ENCODE data around the gene CAPN2.

Gene CAPN2

GRCh38 chr1:223754681-223755431 lies 42.5 kb downstream of the CAPN2 start:
- Histone ChIP-seq H3K4me1 (ENCODE audit: control insufficient read depth, insufficient read depth, low read length) (no peaks in the 10 kb centered on the region), H3K36me3 (ENCODE audit: control insufficient read depth, insufficient read depth, low read length) (peaks cover 41% of the 10 kb centered on the region), H3K27me3 (ENCODE audit: control insufficient read depth, insufficient read depth, low read length) (no peaks in the 10 kb centered on the region), H3K4me3 (ENCODE audit: low read length) (no peak overlapping the region), H3K9ac (ENCODE audit: low read length) (no peak overlapping the region), H3K27ac (ENCODE audit: low read depth, low read length) (no peak overlapping the region)

- Histone ChIP-seq H3K36me3 (ENCODE audit: control insufficient read depth, insufficient read depth, low read length) (peaks cover 47% of the 10 kb centered on the region), H3K4me1 (ENCODE audit: control insufficient read depth, insufficient read depth, low read length) (no peaks in the 10 kb centered on the region), H3K4me3 (ENCODE audit: low read length) (no peak overlapping the region), H3K27ac (ENCODE audit: low read depth, low read length) (no peak overlapping the region), H3K9ac (ENCODE audit: low read length) (no peak overlapping the region), H3K27me3 (ENCODE audit: control insufficient read depth, insufficient read depth, low read length) (no peaks in the 10 kb centered on the region)
Observed at GRCh38 chr1:223755432-223755792, 43.1 kb downstream of the CAPN2 start.

GRCh38 chr1:223755992-223756775 lies 43.8 kb downstream of the CAPN2 start:
- Histone ChIP-seq H3K4me1 (ENCODE audit: control insufficient read depth, insufficient read depth, low read length) (no peaks in the 10 kb centered on the region), H3K4me3 (ENCODE audit: low read length) (no peak overlapping the region), H3K27ac (ENCODE audit: low read depth, low read length) (no peak overlapping the region), H3K27me3 (ENCODE audit: control insufficient read depth, insufficient read depth, low read length) (no peaks in the 10 kb centered on the region), H3K9ac (ENCODE audit: low read length) (no peak overlapping the region), H3K36me3 (ENCODE audit: control insufficient read depth, insufficient read depth, low read length) (peaks cover 46% of the 10 kb centered on the region)

GRCh38 chr1:223756806-223757700 lies 44.7 kb downstream of the CAPN2 start:
- H3K36me3 ChIP-seq (ENCODE audit: control insufficient read depth, insufficient read depth, low read length), result peaks cover 41% of the 10 kb centered on the region
- H3K27me3 ChIP-seq (ENCODE audit: control insufficient read depth, insufficient read depth, low read length), result no peaks in the 10 kb centered on the region
- H3K9ac ChIP-seq (ENCODE audit: low read length), result no peak overlapping the region
- H3K27ac ChIP-seq (ENCODE audit: low read depth, low read length), result no peak overlapping the region
- H3K4me1 ChIP-seq (ENCODE audit: control insufficient read depth, insufficient read depth, low read length), result no peaks in the 10 kb centered on the region
- no peak overlapping the region for H3K4me3 ChIP-seq (ENCODE audit: low read length)

GRCh38 chr1:223758734-223759133 lies 46.4 kb downstream of the CAPN2 start:
- Histone ChIP-seq H3K36me3 (ENCODE audit: control insufficient read depth, insufficient read depth, low read length) (peaks cover 31% of the 10 kb centered on the region), H3K27me3 (ENCODE audit: control insufficient read depth, insufficient read depth, low read length) (no peaks in the 10 kb centered on the region), H3K4me3 (ENCODE audit: low read length) (no peak overlapping the region), H3K4me1 (ENCODE audit: control insufficient read depth, insufficient read depth, low read length) (no peaks in the 10 kb centered on the region), H3K27ac (ENCODE audit: low read depth, low read length) (no peak overlapping the region), H3K9ac (ENCODE audit: low read length) (no peak overlapping the region)

- Histone ChIP-seq H3K4me3 (ENCODE audit: low read length) (no peak overlapping the region), H3K27me3 (ENCODE audit: control insufficient read depth, insufficient read depth, low read length) (no peaks in the 10 kb centered on the region), H3K9ac (ENCODE audit: low read length) (no peak overlapping the region), H3K4me1 (ENCODE audit: control insufficient read depth, insufficient read depth, low read length) (no peaks in the 10 kb centered on the region), H3K36me3 (ENCODE audit: control insufficient read depth, insufficient read depth, low read length) (peaks cover 31% of the 10 kb centered on the region), H3K27ac (ENCODE audit: low read depth, low read length) (no peak overlapping the region)
Observed at GRCh38 chr1:223759273-223759672, 46.9 kb downstream of the CAPN2 start.

- no peaks in the 10 kb centered on the region for H3K4me1 ChIP-seq (ENCODE audit: control insufficient read depth, insufficient read depth, low read length)
- H3K27me3 ChIP-seq (ENCODE audit: control insufficient read depth, insufficient read depth, low read length), result no peaks in the 10 kb centered on the region
- no peak overlapping the region for H3K9ac ChIP-seq (ENCODE audit: low read length)
- H3K36me3 ChIP-seq (ENCODE audit: control insufficient read depth, insufficient read depth, low read length), result peaks cover 37% of the 10 kb centered on the region
- H3K27ac ChIP-seq (ENCODE audit: low read depth, low read length), result no peak overlapping the region
- no peak overlapping the region for H3K4me3 ChIP-seq (ENCODE audit: low read length)
Observed at GRCh38 chr1:223760833-223761232, 48.5 kb downstream of the CAPN2 start.

- H3K36me3 ChIP-seq (ENCODE audit: control insufficient read depth, insufficient read depth, low read length), result peaks cover 37% of the 10 kb centered on the region
- no peaks in the 10 kb centered on the region for H3K27me3 ChIP-seq (ENCODE audit: control insufficient read depth, insufficient read depth, low read length)
- H3K4me1 ChIP-seq (ENCODE audit: control insufficient read depth, insufficient read depth, low read length), result no peaks in the 10 kb centered on the region
- no peak overlapping the region for H3K27ac ChIP-seq (ENCODE audit: low read depth, low read length)
- H3K9ac ChIP-seq (ENCODE audit: low read length), result no peak overlapping the region
- H3K4me3 ChIP-seq (ENCODE audit: low read length), result no peak overlapping the region
Observed at GRCh38 chr1:223761411-223761810, 49.1 kb downstream of the CAPN2 start.

GRCh38 chr1:223763251-223763650 lies 50.9 kb downstream of the CAPN2 start:
- Histone ChIP-seq H3K27ac (ENCODE audit: low read depth, low read length) (no peak overlapping the region), H3K36me3 (ENCODE audit: control insufficient read depth, insufficient read depth, low read length) (peaks cover 31% of the 10 kb centered on the region), H3K27me3 (ENCODE audit: control insufficient read depth, insufficient read depth, low read length) (no peaks in the 10 kb centered on the region), H3K9ac (ENCODE audit: low read length) (no peak overlapping the region), H3K4me1 (ENCODE audit: control insufficient read depth, insufficient read depth, low read length) (no peaks in the 10 kb centered on the region), H3K4me3 (ENCODE audit: low read length) (no peak overlapping the region)

GRCh38 chr1:223763881-223764280 lies 51.5 kb downstream of the CAPN2 start:
- H3K27me3 ChIP-seq (ENCODE audit: control insufficient read depth, insufficient read depth, low read length), result no peaks in the 10 kb centered on the region
- peaks cover 30% of the 10 kb centered on the region for H3K36me3 ChIP-seq (ENCODE audit: control insufficient read depth, insufficient read depth, low read length)
- no peak overlapping the region for H3K27ac ChIP-seq (ENCODE audit: low read depth, low read length)
- H3K9ac ChIP-seq (ENCODE audit: low read length), result no peak overlapping the region
- no peaks in the 10 kb centered on the region for H3K4me1 ChIP-seq (ENCODE audit: control insufficient read depth, insufficient read depth, low read length)
- no peak overlapping the region for H3K4me3 ChIP-seq (ENCODE audit: low read length)

- Histone ChIP-seq H3K4me1 (ENCODE audit: control insufficient read depth, insufficient read depth, low read length) (no peaks in the 10 kb centered on the region), H3K4me3 (ENCODE audit: low read length) (no peak overlapping the region), H3K36me3 (ENCODE audit: control insufficient read depth, insufficient read depth, low read length) (peaks cover 31% of the 10 kb centered on the region), H3K9ac (ENCODE audit: low read length) (no peak overlapping the region), H3K27me3 (ENCODE audit: control insufficient read depth, insufficient read depth, low read length) (no peaks in the 10 kb centered on the region), H3K27ac (ENCODE audit: low read depth, low read length) (no peak overlapping the region)
Observed at GRCh38 chr1:223765036-223765718, 52.8 kb downstream of the CAPN2 start.

Measured in rectal smooth muscle tissue (tissue), 1 donor.